HL-60 (cell line): Measurements from ENCODE around the gene FBXO47.
A peak's percentile ranks its signal among the peaks of the same experiment; 100 is the strongest.

Source experiments
- DNase-seq, 2 experiments: peaks; one replicate each; pipeline ENCODE4 v3.0.0-alpha.2; 2010 to 2020; ENCODE audit warnings: low read depth in 1 of 2, low spot score in 1 of 2
- H3K27ac ChIP-seq: fragments of 250-450 bp; sonication (Bioruptor Pico); replicated peaks from 2 replicates; pipeline ENCODE4 v1.5.1; 2020; ENCODE audit warnings: mild to moderate bottlenecking, moderate library complexity
- H3K27me3 ChIP-seq: fragments of 250-450 bp; sonication (Bioruptor Pico); 2 replicates; pipeline ENCODE4 v1.5.1; 2021; ENCODE audit warnings: mild to moderate bottlenecking, moderate library complexity; ENCODE audit not compliant: insufficient read depth, poor library complexity, severe bottlenecking
- H3K4me3 ChIP-seq: replicated peaks from 2 replicates; pipeline ENCODE4 v1.5.1; 2011; ENCODE audit warnings: mild to moderate bottlenecking, control low read depth, low read length; ENCODE audit not compliant: insufficient read depth
- CTCF ChIP-seq: IDR thresholded peaks from one replicate; pipeline ENCODE4 v1.5.1; 2011; ENCODE audit warnings: low read length, control low read depth, inconsistent platforms; ENCODE audit not compliant: insufficient read depth
- GABPA ChIP-seq: IDR thresholded peaks from 2 replicates; pipeline ENCODE4 v1.6.1; 2012; ENCODE audit warnings: low read depth
- POLR2AphosphoS5 ChIP-seq: IDR thresholded peaks from 2 replicates; pipeline ENCODE4 v1.6.1; 2012; ENCODE audit warnings: low read depth
- REST ChIP-seq: IDR thresholded peaks from 2 replicates; pipeline ENCODE4 v1.6.1; 2012; ENCODE audit warnings: low read depth; ENCODE audit not compliant: insufficient replicate concordance
- SPI1 ChIP-seq: IDR thresholded peaks from 2 replicates; pipeline ENCODE4 v1.6.1; 2012; ENCODE audit warnings: low read depth, mild to moderate bottlenecking, borderline replicate concordance

FBXO47 gene

DNA sequence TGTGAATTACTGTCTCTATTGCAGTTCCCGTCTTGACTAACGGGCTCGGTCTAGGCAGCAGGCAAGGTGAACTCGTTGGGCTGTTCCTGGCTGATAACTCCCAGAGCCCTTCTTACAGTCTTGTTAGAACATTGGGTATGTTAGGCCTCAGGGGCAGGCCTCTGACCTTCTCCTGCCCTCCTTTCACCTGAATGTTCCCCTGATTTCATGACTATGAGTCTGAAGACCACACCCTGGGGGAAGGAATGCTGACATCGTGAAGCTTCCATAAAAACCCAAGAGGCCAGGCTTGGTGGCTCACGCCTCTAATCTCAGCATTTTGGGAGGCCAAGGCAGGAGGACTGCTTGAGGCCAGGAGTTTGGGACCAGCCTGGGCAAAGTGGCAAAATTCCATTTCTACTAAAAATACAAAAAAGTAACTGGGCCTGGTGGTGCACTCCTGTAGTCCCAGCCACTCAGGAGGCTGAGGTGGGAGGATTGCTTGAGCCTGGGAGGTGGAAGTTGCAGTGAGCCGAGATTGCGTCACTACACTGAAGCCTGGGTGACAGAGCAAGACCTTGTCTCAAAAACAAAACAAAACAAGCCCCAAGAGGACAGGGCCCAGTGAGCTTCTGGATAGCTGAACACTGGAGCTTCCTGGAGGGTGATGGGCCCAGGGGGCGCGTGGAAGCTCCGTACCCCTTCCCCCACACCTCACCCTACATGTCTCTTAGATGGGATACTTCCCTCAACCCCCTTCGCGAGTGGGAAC lies 47.8 kb upstream of the FBXO47 start:
- DNase-seq = peak; percentile 46 to 82
- Histone ChIP-seq H3K4me3 (no peak overlapping the region), H3K27me3 (no peaks in the 10 kb centered on the region), H3K27ac (peak overlapping the region; percentile 66)
- TF ChIP-seq REST = no peak
- TF ChIP-seq POLR2AphosphoS5 = no peak
- TF ChIP-seq SPI1 = no peak
- no peak for TF ChIP-seq CTCF
- TF ChIP-seq GABPA = no peak

GRCh38 chr17:39014044-39014794 lies 47.0 kb upstream of the FBXO47 start:
- Histone ChIP-seq H3K4me3 (no peak overlapping the region), H3K27ac (peak overlapping the region; percentile 66), H3K27me3 (no peaks in the 10 kb centered on the region)
- TF ChIP-seq CTCF (no peak), GABPA (no peak), REST (no peak), SPI1 (no peak), POLR2AphosphoS5 (no peak)
- no peak for DNase-seq

- TF ChIP-seq GABPA (no peak), REST (no peak), SPI1 (no peak), CTCF (no peak), POLR2AphosphoS5 (no peak)
- H3K4me3 ChIP-seq = no peak overlapping the region
- DNase-seq = no peak
- H3K27me3 ChIP-seq = no peaks in the 10 kb centered on the region
- no peak overlapping the region for H3K27ac ChIP-seq
Observed at GRCh38 chr17:39012725-39013124, 45.5 kb upstream of the FBXO47 start.
